Cerebellar cortex (tissue), 1 donor: ENCODE data around the gene TPH2.
A peak's percentile ranks its signal among the peaks of the same experiment; 100 is the strongest.

Experiments
- DNase-seq: peaks from one replicate; pipeline ENCODE4 v3.0.0-alpha.2; 2015; ENCODE audit warnings: low spot score

TPH2 gene

GRCh38 chr12:71938728-71939385 is at the start of gene TPH2:
Gene TPH2 (plus strand): TSS chr12:71938845. CDS start chr12:71938987, 142 bp downstream.
- peak; percentile 65 for DNase-seq

GRCh38 chr12:71890475-71890874 is 48.2 kb upstream of the TPH2 start:
- no peak for DNase-seq

- DNase-seq: no peak
These were observed 46.6 kb upstream of the TPH2 start for GRCh38 chr12:71892059-71892458.

- no peak for DNase-seq
These were observed 42.3 kb upstream of the TPH2 start for GRCh38 chr12:71896205-71896882.

GRCh38 chr12:71900091-71900490 is 38.6 kb upstream of the TPH2 start:
- no peak for DNase-seq

- no peak for DNase-seq
These were observed 34.0 kb upstream of the TPH2 start for GRCh38 chr12:71904629-71905028.

GRCh38 chr12:71935594-71935993 is 3.1 kb upstream of the TPH2 start:
- no peak for DNase-seq

- no peak for DNase-seq
These were observed 1.4 kb downstream of the TPH2 start for GRCh38 chr12:71940068-71940467.

- DNase-seq: no peak
These were observed 2.5 kb downstream of the TPH2 start for GRCh38 chr12:71941174-71941573.

- DNase-seq: no peak
These were observed 3.6 kb downstream of the TPH2 start for GRCh38 chr12:71942259-71942658.

DNA sequence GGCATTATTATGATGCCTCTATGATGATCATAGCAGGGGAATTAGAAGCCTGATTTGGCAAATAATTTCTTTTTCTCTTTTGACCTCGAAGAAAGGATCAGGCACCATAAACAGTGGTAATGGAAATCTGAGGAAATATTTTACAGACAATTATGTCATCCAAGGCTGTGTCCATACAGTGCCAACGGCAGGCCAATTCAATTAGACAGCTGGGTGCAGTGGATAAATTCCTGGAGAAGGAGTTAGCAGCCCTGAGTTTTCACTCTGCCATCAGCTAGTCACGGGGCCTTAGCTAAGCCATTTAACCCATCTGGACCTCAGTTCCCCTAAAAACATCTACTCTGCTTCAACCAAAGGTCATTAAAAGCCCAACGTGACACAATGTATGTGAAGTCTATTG is 4.1 kb downstream of the TPH2 start:
- DNase-seq: no peak

GRCh38 chr12:71945121-71945520 is 6.5 kb downstream of the TPH2 start:
- DNase-seq: no peak

- DNase-seq: no peak
These were observed 7.2 kb downstream of the TPH2 start for GRCh38 chr12:71945883-71946282.

DNA sequence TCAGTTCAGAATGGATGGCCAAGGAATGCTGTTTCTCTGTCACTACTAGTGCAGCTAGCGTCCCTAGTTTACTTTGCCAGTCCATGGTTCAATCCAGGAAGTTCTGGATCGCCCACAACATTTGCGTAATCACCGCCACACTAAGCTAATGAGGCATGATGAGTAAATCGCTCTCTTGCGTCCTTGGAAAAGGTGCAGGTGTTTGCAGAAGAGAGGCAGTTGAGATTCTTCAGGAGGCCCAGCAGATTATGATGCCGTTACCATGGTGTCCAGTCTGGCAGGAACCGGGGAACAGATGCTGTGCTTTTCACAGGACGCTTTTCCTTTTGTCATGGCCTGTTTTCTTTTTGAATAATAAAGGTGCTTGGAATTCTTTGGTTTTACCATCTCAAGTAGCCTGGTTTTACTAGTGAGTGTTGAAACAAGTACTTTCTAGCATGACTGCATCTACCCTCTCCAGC is 9.0 kb downstream of the TPH2 start:
- peak; percentile 94 for DNase-seq

- DNase-seq: peak; percentile 7
These were observed 9.7 kb downstream of the TPH2 start for GRCh38 chr12:71948390-71948789.

- DNase-seq: no peak
These were observed 11.0 kb downstream of the TPH2 start for GRCh38 chr12:71949646-71950045.

DNA sequence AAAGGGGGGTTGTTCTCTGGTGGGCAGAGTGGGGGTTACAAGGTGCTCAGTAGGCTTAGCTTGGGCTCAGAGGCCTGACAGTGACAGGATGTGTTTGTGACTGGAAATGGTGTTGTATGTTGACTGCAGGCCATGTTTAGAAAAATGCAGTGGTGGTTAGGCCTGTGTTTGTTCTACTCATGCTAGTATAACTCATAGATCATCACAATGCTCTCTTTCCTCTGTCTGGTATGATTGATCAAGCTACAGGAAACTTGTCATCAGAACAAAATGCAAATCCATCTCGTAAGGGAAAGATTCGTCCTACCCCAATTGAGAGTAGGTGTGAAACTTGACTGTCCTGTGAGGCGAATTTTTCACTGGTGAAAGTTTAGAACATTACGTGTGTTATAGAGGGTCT is 11.8 kb downstream of the TPH2 start:
- DNase-seq: no peak

GRCh38 chr12:71950819-71951218 is 12.2 kb downstream of the TPH2 start:
- DNase-seq: no peak

DNA sequence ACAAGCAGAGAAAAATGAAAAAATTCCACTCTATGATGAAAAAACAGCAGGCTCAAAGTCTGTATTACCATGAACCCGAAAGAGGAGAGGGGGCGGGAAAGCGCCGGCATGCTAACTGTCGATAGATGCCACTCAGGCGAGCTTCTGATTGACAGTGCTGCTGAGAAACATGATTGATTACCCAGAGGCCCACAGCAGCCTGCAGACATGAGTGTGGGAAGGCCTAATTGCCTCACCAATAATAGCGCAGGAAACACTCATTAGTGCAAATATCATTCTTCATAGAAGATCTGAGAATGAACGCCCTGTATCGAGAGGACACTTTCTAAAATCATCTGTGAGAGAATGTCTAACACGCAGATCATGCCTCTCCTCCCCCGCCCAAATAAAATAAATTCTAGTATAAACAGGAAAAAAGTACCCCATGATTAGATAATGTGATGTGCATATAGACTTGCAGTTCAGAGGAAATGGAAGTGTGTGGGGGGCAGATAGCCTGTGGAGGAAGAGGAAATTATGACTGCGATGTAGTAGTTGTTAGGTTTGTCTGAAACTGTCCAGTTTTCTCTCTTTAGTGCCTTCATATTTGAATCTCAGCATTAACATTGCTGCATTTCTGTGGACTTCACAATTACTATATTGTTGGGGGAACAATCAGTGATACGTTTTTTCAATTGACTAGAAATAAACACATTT is 15.6 kb downstream of the TPH2 start:
- DNase-seq: no peak

DNA sequence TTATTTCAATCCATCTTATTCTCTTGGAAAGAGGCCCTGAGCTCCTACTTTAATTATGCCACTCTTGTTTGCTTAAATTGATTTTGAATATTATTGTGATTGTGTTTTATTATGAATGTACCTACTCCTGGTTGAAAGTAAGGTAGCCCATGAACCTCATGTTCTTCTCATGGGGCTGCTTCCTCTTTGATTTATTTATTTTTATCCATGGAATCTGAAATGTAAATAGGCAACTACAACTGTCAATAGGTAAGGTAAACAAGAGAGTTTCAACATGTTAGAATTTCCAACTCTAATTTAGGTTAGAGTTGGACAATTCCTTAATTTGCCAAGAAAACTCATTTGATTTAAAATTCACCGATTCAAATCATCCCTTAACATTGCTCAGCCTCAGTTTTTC is 16.2 kb downstream of the TPH2 start:
- DNase-seq: no peak

- DNase-seq: no peak
These were observed 17.3 kb downstream of the TPH2 start for GRCh38 chr12:71955970-71956369.

- no peak for DNase-seq
These were observed 19.4 kb downstream of the TPH2 start for GRCh38 chr12:71958056-71958455.

GRCh38 chr12:71958457-71958856 is 19.8 kb downstream of the TPH2 start:
- no peak for DNase-seq
